Measurements from ENCODE around the gene RNF25. TPM values are rescaled to one million over a fixed set of nuclear protein-coding genes. Genes with fewer than 3 reads are reported as not detected.

Gene RNF25
- total RNA-seq, 2 experiments from 2014 or later = 14.7 to 17.0 TPM

DNA sequence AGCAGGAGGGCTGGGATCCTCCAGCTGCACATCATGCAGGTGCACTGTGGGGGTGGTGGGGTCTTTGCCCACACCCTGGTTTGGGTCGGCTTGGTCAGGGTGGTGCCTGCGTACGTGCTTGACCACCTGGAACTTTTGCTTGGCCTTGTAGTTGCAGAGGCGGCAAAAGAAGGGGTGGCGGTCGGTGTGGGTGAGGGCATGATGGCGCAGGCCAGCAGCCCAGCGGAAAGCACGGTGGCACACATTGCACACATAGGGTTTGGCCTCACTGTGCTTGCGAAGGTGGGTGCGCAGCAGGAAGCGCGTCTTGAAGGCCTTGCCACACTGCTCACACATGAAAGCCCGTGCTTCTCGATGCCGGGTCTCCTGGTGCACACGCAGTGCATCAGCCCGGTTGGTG is 33.4 kb downstream of the RNF25 start:
- Mint-ChIP-seq H3K36me3 (ENCODE audit: low read depth) (peaks cover 37% of the 10 kb centered on the region), H3K27me3 (no peaks in the 10 kb centered on the region), H3K27ac (no peak overlapping the region), H3K4me1 (ENCODE audit: low read depth) (no peaks in the 10 kb centered on the region), H3K4me3 (no peak overlapping the region), H3K9me3 (no peaks in the 10 kb centered on the region)
- TF ChIP-seq, protein P1, sequence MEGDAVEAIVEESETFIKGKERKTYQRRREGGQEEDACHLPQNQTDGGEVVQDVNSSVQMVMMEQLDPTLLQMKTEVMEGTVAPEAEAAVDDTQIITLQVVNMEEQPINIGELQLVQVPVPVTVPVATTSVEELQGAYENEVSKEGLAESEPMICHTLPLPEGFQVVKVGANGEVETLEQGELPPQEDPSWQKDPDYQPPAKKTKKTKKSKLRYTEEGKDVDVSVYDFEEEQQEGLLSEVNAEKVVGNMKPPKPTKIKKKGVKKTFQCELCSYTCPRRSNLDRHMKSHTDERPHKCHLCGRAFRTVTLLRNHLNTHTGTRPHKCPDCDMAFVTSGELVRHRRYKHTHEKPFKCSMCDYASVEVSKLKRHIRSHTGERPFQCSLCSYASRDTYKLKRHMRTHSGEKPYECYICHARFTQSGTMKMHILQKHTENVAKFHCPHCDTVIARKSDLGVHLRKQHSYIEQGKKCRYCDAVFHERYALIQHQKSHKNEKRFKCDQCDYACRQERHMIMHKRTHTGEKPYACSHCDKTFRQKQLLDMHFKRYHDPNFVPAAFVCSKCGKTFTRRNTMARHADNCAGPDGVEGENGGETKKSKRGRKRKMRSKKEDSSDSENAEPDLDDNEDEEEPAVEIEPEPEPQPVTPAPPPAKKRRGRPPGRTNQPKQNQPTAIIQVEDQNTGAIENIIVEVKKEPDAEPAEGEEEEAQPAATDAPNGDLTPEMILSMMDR (IDR thresholded peaks at IDR 0.05) = no peak
- ChIA-PET CTCF (no interaction called here), POLR2A (no interaction called here)
- ATAC-seq (no peak), DNase-seq (no peak)
- intact Hi-C loops (cut with micrococcal nuclease) = no loop called here

DNA sequence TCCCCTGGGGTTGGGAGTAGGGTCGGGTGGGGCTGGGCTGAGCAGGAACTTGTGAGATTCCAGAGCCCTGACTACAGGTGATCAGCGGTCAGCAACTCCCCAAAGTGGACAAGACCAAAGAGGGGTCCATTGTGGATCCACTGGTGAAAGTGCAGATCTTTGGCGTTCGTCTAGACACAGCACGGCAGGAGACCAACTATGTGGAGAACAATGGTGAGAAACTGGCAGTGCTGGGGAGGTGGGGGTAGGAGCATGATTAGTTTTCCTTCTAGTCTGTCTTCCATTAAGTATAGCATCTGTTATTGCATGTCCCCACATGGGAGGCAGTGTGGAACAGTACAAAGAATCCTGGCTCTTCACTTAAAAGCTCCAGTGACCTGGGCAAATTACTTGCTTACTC is 36.1 kb downstream of the RNF25 start:
- no peaks in the 10 kb centered on the region for H3K27me3 Mint-ChIP-seq
- no peak overlapping the region for H3K4me3 Mint-ChIP-seq
- ATAC-seq (no peak), DNase-seq (no peak)
- TF ChIP-seq, protein P1 (IDR thresholded peaks at IDR 0.05) = no peak
- no peaks in the 10 kb centered on the region for H3K4me1 Mint-ChIP-seq (ENCODE audit: low read depth)
- intact Hi-C loops (cut with micrococcal nuclease) = no loop called here
- POLR2A ChIA-PET = no interaction called here
- H3K27ac Mint-ChIP-seq = no peak overlapping the region
- CTCF ChIA-PET = no interaction called here
- H3K9me3 Mint-ChIP-seq = no peaks in the 10 kb centered on the region
- peaks cover 27% of the 10 kb centered on the region for H3K36me3 Mint-ChIP-seq (ENCODE audit: low read depth)

DNA sequence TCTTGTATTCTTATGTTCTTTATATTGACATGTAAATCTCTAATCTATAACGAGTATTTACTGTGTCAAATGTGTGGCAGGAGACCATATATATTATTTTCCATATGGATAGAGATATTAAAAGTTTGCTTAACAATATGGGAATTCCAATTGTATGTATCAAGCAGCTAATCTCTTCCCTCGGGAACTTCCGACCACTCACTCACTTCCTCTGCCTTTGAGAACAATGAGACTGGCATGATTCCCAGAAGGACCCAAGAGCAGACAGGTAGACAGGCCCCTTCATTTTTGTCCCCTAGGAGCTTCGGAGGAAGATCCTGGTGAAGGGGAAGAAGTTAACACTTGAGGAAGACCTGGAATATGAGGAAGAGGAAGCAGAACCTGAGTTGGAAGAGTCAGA is 40.0 kb downstream of the RNF25 start:
- no peak for ATAC-seq
- no peak overlapping the region for H3K27ac Mint-ChIP-seq
- no peak overlapping the region for H3K4me3 Mint-ChIP-seq
- peaks cover 2% of the 10 kb centered on the region for H3K4me1 Mint-ChIP-seq (ENCODE audit: low read depth)
- CTCF ChIA-PET = no interaction called here
- no peak for DNase-seq
- POLR2A ChIA-PET = interaction anchor here (1.0 kb wide), 1 partner anchor 27 kb away, joined by 3 read pairs; the partner anchor contains the start of genes BCS1L and ZNF142
- intact Hi-C loops (cut with micrococcal nuclease) = no loop called here
- H3K36me3 Mint-ChIP-seq (ENCODE audit: low read depth) = peaks cover 5% of the 10 kb centered on the region
- TF ChIP-seq, protein P1 (IDR thresholded peaks at IDR 0.05) = no peak
- H3K27me3 Mint-ChIP-seq = no peaks in the 10 kb centered on the region
- no peaks in the 10 kb centered on the region for H3K9me3 Mint-ChIP-seq

DNA sequence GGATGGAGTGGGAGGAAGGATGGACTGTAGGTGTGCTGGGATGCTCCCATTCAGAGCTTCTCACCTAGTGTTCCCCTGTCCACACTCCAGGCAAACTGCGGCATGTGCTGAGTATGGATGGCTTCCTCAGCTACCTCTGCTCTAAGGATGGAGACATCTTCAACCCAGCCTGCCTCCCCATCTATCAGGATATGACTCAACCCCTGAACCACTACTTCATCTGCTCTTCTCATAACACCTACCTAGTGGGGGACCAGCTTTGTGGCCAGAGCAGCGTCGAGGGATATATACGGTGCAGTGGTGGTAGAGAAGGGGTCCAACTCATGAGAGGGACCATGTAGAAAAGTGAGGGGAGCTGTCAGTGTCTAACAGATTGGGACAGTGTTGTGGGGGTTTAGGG is 43.9 kb downstream of the RNF25 start:
- ChIA-PET CTCF (interaction anchor here (1.7 kb wide), 1 partner anchor 20 kb away, joined by 8 read pairs; no protein-coding TSS in a partner anchor), POLR2A (interaction anchor here (0.8 to 1.4 kb wide), 2 partner anchors 12 to 15 kb away, joined by 3 to 5 read pairs; no protein-coding TSS in a partner anchor)
- H3K9me3 Mint-ChIP-seq = no peaks in the 10 kb centered on the region
- no peak overlapping the region for H3K4me3 Mint-ChIP-seq
- H3K27ac Mint-ChIP-seq = no peak overlapping the region
- ATAC-seq (no peak), DNase-seq (no peak)
- TF ChIP-seq, protein P1 (IDR thresholded peaks at IDR 0.05) = no peak
- intact Hi-C loops (cut with micrococcal nuclease) = no loop called here
- no peaks in the 10 kb centered on the region for H3K27me3 Mint-ChIP-seq
- peaks cover 2% of the 10 kb centered on the region for H3K4me1 Mint-ChIP-seq (ENCODE audit: low read depth)
- no peaks in the 10 kb centered on the region for H3K36me3 Mint-ChIP-seq (ENCODE audit: low read depth)

DNA sequence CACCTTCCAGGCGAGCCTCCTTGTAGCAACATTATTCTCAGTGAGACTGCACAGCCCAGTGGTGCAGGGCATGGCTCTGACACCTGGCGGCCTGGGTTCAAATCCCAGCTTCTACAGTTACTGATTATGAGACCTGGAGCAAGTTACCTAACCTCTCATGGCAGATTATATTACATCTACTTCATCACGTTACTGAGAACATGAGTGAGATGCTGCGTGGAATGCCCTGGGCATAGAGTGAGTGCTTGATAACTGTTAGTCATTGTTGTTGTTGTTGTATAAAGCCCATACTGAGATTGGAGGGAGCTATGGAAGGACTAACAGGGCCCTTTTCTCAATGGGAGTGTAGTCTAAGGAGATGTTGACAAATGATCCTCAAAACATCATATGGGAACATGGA is 45.4 kb downstream of the RNF25 start:
- no peak overlapping the region for H3K27ac Mint-ChIP-seq
- TF ChIP-seq, protein P1 (IDR thresholded peaks at IDR 0.05) = no peak
- no peak for ATAC-seq

More for the DNA sequence above, 45.4 kb downstream of the RNF25 start:
- CTCF ChIA-PET = interaction anchor here (1.0 kb wide), 2 partner anchors 22 to 109 kb away, joined by 3 read pairs; no protein-coding TSS in a partner anchor
- DNase-seq = no peak
- peaks cover 2% of the 10 kb centered on the region for H3K4me1 Mint-ChIP-seq (ENCODE audit: low read depth)
- H3K9me3 Mint-ChIP-seq = no peaks in the 10 kb centered on the region
- no peak overlapping the region for H3K4me3 Mint-ChIP-seq
- POLR2A ChIA-PET = no interaction called here
- H3K36me3 Mint-ChIP-seq (ENCODE audit: low read depth) = no peaks in the 10 kb centered on the region
- H3K27me3 Mint-ChIP-seq = no peaks in the 10 kb centered on the region
- intact Hi-C loops (cut with micrococcal nuclease) = no loop called here

Measured in activated CD8-positive, alpha-beta T cell treated with anti-CD3 and anti-CD28 coated beads for 36 hours (primary cell).